ENCODE measurements around the gene RPLP2.
A peak's percentile ranks its signal among the peaks of the same experiment; 100 is the strongest.

The RPLP2 gene

GRCh38 chr11:797296-798092 lies 12.3 kb upstream of the RPLP2 start:
- CTCF ChIA-PET, result interaction anchor here (1.4 to 1.7 kb wide), 3 partner anchors 8 to 18 kb away, joined by 3 to 6 read pairs (median 5); no protein-coding TSS in a partner anchor
- peak; percentile 58 to 85 (median 79) for DNase-seq
- POLR2A ChIA-PET, result interaction anchor here (1.8 kb wide), 1 partner anchor 12 kb away, joined by 5 read pairs; the partner anchor contains the start of gene RPLP2
- peak overlapping the region; percentile 40 to 79 for H3K27ac ChIP-seq (ENCODE audit: insufficient read depth in 1 of 2, low read depth in 1 of 2, low read length in 2 of 2, poor library complexity in 1 of 2, severe bottlenecking in 2 of 2)
- H3K4me3 ChIP-seq (ENCODE audit: control insufficient read depth in 1 of 7, extremely low read depth in 1 of 7, insufficient read depth in 4 of 7, low read depth in 2 of 7, low read length in 6 of 7), result peak overlapping the region; percentile 59 to 96 (median 86)
- H3K36me3 ChIP-seq (ENCODE audit: control insufficient read depth in 4 of 4, insufficient read depth in 4 of 4, low read length in 3 of 4), result peaks cover 4 to 54% (median 32%) of the 10 kb centered on the region in 4 experiments
- whole genome bisulfite sequencing (ENCODE audit: insufficient coverage), result 0% methylated on average over 56 of the region's 57 CpGs
- H3K4me1 ChIP-seq (ENCODE audit: control extremely low read depth in 1 of 4, control insufficient read depth in 4 of 4, insufficient read depth in 4 of 4, low read length in 3 of 4), result peaks cover 4 to 30% (median 26%) of the 10 kb centered on the region in 4 experiments
- no peaks in the 10 kb centered on the region for H3K27me3 ChIP-seq (replicated peaks in 2 of 5; ENCODE audit: control insufficient read depth in 4 of 5, insufficient read depth in 5 of 5, low read length in 4 of 5)
- H3K9me3 ChIP-seq (ENCODE audit: control extremely low read depth in 1 of 5, control insufficient read depth in 4 of 5, insufficient read depth in 2 of 5, low read depth in 1 of 5, low read length in 4 of 5), result no peaks in the 10 kb centered on the region

GRCh38 chr11:798093-798713 lies 11.6 kb upstream of the RPLP2 start, which contains the start of gene SLC25A22:
Gene SLC25A22 (minus strand): TSS chr11:798281. CDS start chr11:795006, 3,275 bp downstream.
- ChIA-PET POLR2A (no interaction called here), CTCF (interaction anchor here (1.5 to 1.7 kb wide), 2 partner anchors 7 to 19 kb away, joined by 3 to 6 read pairs; no protein-coding TSS in a partner anchor)
- 2% methylated on average over 50 of the region's 69 CpGs for WGBS (ENCODE audit: insufficient coverage)
- Histone ChIP-seq H3K4me3 (ENCODE audit: control insufficient read depth in 1 of 7, extremely low read depth in 1 of 7, insufficient read depth in 4 of 7, low read depth in 2 of 7, low read length in 6 of 7) (peak within 1 kb of the TSS; percentile 59 to 96 (median 86)), H3K27me3 (replicated peaks in 2 of 5; ENCODE audit: control insufficient read depth in 4 of 5, insufficient read depth in 5 of 5, low read length in 4 of 5) (no peaks in the 10 kb centered on the region), H3K36me3 (ENCODE audit: control insufficient read depth in 4 of 4, insufficient read depth in 4 of 4, low read length in 3 of 4) (peaks cover 4 to 55% (median 28%) of the 10 kb centered on the region in 4 experiments), H3K4me1 (ENCODE audit: control extremely low read depth in 1 of 4, control insufficient read depth in 4 of 4, insufficient read depth in 4 of 4, low read length in 3 of 4) (peaks cover 4 to 34% (median 28%) of the 10 kb centered on the region in 4 experiments), H3K9me3 (ENCODE audit: control extremely low read depth in 1 of 5, control insufficient read depth in 4 of 5, insufficient read depth in 2 of 5, low read depth in 1 of 5, low read length in 4 of 5) (no peaks in the 10 kb centered on the region), H3K27ac (ENCODE audit: insufficient read depth in 1 of 2, low read depth in 1 of 2, low read length in 2 of 2, poor library complexity in 1 of 2, severe bottlenecking in 2 of 2) (peak within 1 kb of the TSS; percentile 40 to 79)
- peak; percentile 82 to 89 (median 88) for DNase-seq

GRCh38 chr11:799641-800316 lies 10.0 kb upstream of the RPLP2 start:
- no peaks in the 10 kb centered on the region for H3K27me3 ChIP-seq (replicated peaks in 2 of 5; ENCODE audit: control insufficient read depth in 4 of 5, insufficient read depth in 5 of 5, low read length in 4 of 5)
- no peak for DNase-seq
- 98% methylated on average over 29 of the region's 32 CpGs for WGBS (ENCODE audit: insufficient coverage)
- peaks cover 4 to 50% (median 44%) of the 10 kb centered on the region in 4 experiments for H3K4me1 ChIP-seq (ENCODE audit: control extremely low read depth in 1 of 4, control insufficient read depth in 4 of 4, insufficient read depth in 4 of 4, low read length in 3 of 4)
- H3K36me3 ChIP-seq (ENCODE audit: control insufficient read depth in 4 of 4, insufficient read depth in 4 of 4, low read length in 3 of 4), result peaks cover 0 to 41% (median 19%) of the 10 kb centered on the region in 4 experiments
- no peaks in the 10 kb centered on the region for H3K9me3 ChIP-seq (ENCODE audit: control extremely low read depth in 1 of 5, control insufficient read depth in 4 of 5, insufficient read depth in 2 of 5, low read depth in 1 of 5, low read length in 4 of 5)
- no peak overlapping the region for H3K27ac ChIP-seq (ENCODE audit: insufficient read depth in 1 of 2, low read depth in 1 of 2, low read length in 2 of 2, poor library complexity in 1 of 2, severe bottlenecking in 2 of 2)
- ChIA-PET POLR2A (no interaction called here), CTCF (interaction anchor here (1.4 to 1.7 kb wide), 2 partner anchors 17 to 20 kb away, joined by 4 to 5 read pairs; partner anchors contain the start of gene PNPLA2)
- no peak overlapping the region for H3K4me3 ChIP-seq (ENCODE audit: control insufficient read depth in 1 of 7, extremely low read depth in 1 of 7, insufficient read depth in 4 of 7, low read depth in 2 of 7, low read length in 6 of 7)

- H3K4me3 ChIP-seq (ENCODE audit: control insufficient read depth in 1 of 7, extremely low read depth in 1 of 7, insufficient read depth in 4 of 7, low read depth in 2 of 7, low read length in 6 of 7), result no peak overlapping the region
- WGBS (ENCODE audit: insufficient coverage), result 97% methylated on average over 18 of the region's 30 CpGs
- H3K4me1 ChIP-seq (ENCODE audit: control extremely low read depth in 1 of 4, control insufficient read depth in 4 of 4, insufficient read depth in 4 of 4, low read length in 3 of 4), result peaks cover 4 to 47% (median 43%) of the 10 kb centered on the region in 4 experiments
- H3K27ac ChIP-seq (ENCODE audit: insufficient read depth in 1 of 2, low read depth in 1 of 2, low read length in 2 of 2, poor library complexity in 1 of 2, severe bottlenecking in 2 of 2), result no peak overlapping the region
- H3K9me3 ChIP-seq (ENCODE audit: control extremely low read depth in 1 of 5, control insufficient read depth in 4 of 5, insufficient read depth in 2 of 5, low read depth in 1 of 5, low read length in 4 of 5), result no peaks in the 10 kb centered on the region
- ChIA-PET POLR2A (no interaction called here), CTCF (interaction anchor here (0.8 to 1.7 kb wide), 2 partner anchors 17 to 23 kb away, joined by 3 to 5 read pairs; partner anchors contain the start of gene GATD1)
- no peaks in the 10 kb centered on the region for H3K27me3 ChIP-seq (replicated peaks in 2 of 5; ENCODE audit: control insufficient read depth in 4 of 5, insufficient read depth in 5 of 5, low read length in 4 of 5)
- H3K36me3 ChIP-seq (ENCODE audit: control insufficient read depth in 4 of 4, insufficient read depth in 4 of 4, low read length in 3 of 4), result peaks cover 0 to 40% (median 19%) of the 10 kb centered on the region in 4 experiments
- DNase-seq, result no peak
These were observed 9.3 kb upstream of the RPLP2 start for GRCh38 chr11:800473-800872.

GRCh38 chr11:801097-801780 lies 8.5 kb upstream of the RPLP2 start:
- no peak for DNase-seq
- 95% methylated on average over 16 of the region's 20 CpGs for WGBS (ENCODE audit: insufficient coverage)
- Histone ChIP-seq H3K4me1 (ENCODE audit: control extremely low read depth in 1 of 4, control insufficient read depth in 4 of 4, insufficient read depth in 4 of 4, low read length in 3 of 4) (peaks cover 4 to 42% (median 40%) of the 10 kb centered on the region in 4 experiments), H3K36me3 (ENCODE audit: control insufficient read depth in 4 of 4, insufficient read depth in 4 of 4, low read length in 3 of 4) (peaks cover 0 to 40% (median 19%) of the 10 kb centered on the region in 4 experiments), H3K27ac (ENCODE audit: insufficient read depth in 1 of 2, low read depth in 1 of 2, low read length in 2 of 2, poor library complexity in 1 of 2, severe bottlenecking in 2 of 2) (no peak overlapping the region), H3K27me3 (replicated peaks in 2 of 5; ENCODE audit: control insufficient read depth in 4 of 5, insufficient read depth in 5 of 5, low read length in 4 of 5) (no peaks in the 10 kb centered on the region), H3K9me3 (ENCODE audit: control extremely low read depth in 1 of 5, control insufficient read depth in 4 of 5, insufficient read depth in 2 of 5, low read depth in 1 of 5, low read length in 4 of 5) (no peaks in the 10 kb centered on the region), H3K4me3 (ENCODE audit: control insufficient read depth in 1 of 7, extremely low read depth in 1 of 7, insufficient read depth in 4 of 7, low read depth in 2 of 7, low read length in 6 of 7) (no peak overlapping the region)
- ChIA-PET CTCF (interaction anchor here (0.8 to 1.7 kb wide), 2 partner anchors 18 to 24 kb away, joined by 3 to 5 read pairs; partner anchors contain the start of gene GATD1), POLR2A (no interaction called here)

GRCh38 chr11:802018-802617 lies 7.6 kb upstream of the RPLP2 start:
- CTCF ChIA-PET, result no interaction called here
- WGBS (ENCODE audit: insufficient coverage), result 99% methylated on average over 18 of the region's 21 CpGs
- no peak for DNase-seq
- no peak overlapping the region for H3K27ac ChIP-seq (ENCODE audit: insufficient read depth in 1 of 2, low read depth in 1 of 2, low read length in 2 of 2, poor library complexity in 1 of 2, severe bottlenecking in 2 of 2)
- H3K27me3 ChIP-seq (replicated peaks in 2 of 5; ENCODE audit: control insufficient read depth in 4 of 5, insufficient read depth in 5 of 5, low read length in 4 of 5), result no peaks in the 10 kb centered on the region
- peaks cover 0 to 34% (median 31%) of the 10 kb centered on the region in 4 experiments for H3K4me1 ChIP-seq (ENCODE audit: control extremely low read depth in 1 of 4, control insufficient read depth in 4 of 4, insufficient read depth in 4 of 4, low read length in 3 of 4)
- H3K4me3 ChIP-seq (ENCODE audit: control insufficient read depth in 1 of 7, extremely low read depth in 1 of 7, insufficient read depth in 4 of 7, low read depth in 2 of 7, low read length in 6 of 7), result no peak overlapping the region
- H3K36me3 ChIP-seq (ENCODE audit: control insufficient read depth in 4 of 4, insufficient read depth in 4 of 4, low read length in 3 of 4), result peaks cover 0 to 40% (median 19%) of the 10 kb centered on the region in 4 experiments
- H3K9me3 ChIP-seq (ENCODE audit: control extremely low read depth in 1 of 5, control insufficient read depth in 4 of 5, insufficient read depth in 2 of 5, low read depth in 1 of 5, low read length in 4 of 5), result no peaks in the 10 kb centered on the region
- POLR2A ChIA-PET, result no interaction called here

Measured in common myeloid progenitor, CD34-positive (primary cell).